H9 (cell line): ENCODE results near the gene EGR4. TPM values are rescaled to one million over a fixed set of nuclear protein-coding genes. Genes with fewer than 3 reads are reported as not detected.
A peak's percentile ranks its signal among the peaks of the same experiment; 100 is the strongest.

Source experiments
- DNase-seq: peaks from one replicate; pipeline ENCODE4 v3.0.0-alpha.2; 2017
- H2AFZ ChIP-seq: one replicate; pipeline ENCODE4 v1.6.1; 2013; ENCODE audit warnings: mild to moderate bottlenecking, low read length, control low read depth, moderate library complexity
- H2AK5ac ChIP-seq: 2 replicates; pipeline ENCODE4 v1.6.1; 2013; ENCODE audit warnings: low read length, control low read depth, mixed read lengths; ENCODE audit not compliant: insufficient read length
- H2BK120ac ChIP-seq: one replicate; pipeline ENCODE4 v1.6.1; 2013; ENCODE audit warnings: low read depth, mild to moderate bottlenecking, low read length, control low read depth, inconsistent platforms; ENCODE audit not compliant: poor library complexity, severe bottlenecking
- H2BK12ac ChIP-seq: 2 replicates; pipeline ENCODE4 v1.6.1; 2013; ENCODE audit warnings: low read length, control low read depth, mixed read lengths, low read depth; ENCODE audit not compliant: insufficient read length
- H2BK15ac ChIP-seq: 2 replicates; pipeline ENCODE4 v1.6.1; 2013; ENCODE audit warnings: low read depth, low read length, control low read depth
- H2BK20ac ChIP-seq: one replicate; pipeline ENCODE4 v1.6.1; 2013; ENCODE audit warnings: low read depth, mild to moderate bottlenecking, low read length, control low read depth, inconsistent platforms; ENCODE audit not compliant: poor library complexity, severe bottlenecking
- H2BK5ac ChIP-seq: 2 replicates; pipeline ENCODE4 v1.6.1; 2013; ENCODE audit warnings: low read length, control low read depth, mixed read lengths; ENCODE audit not compliant: insufficient read length
- H3K14ac ChIP-seq: 2 replicates; pipeline ENCODE4 v1.6.1; 2013; ENCODE audit warnings: low read length, control low read depth; ENCODE audit not compliant: insufficient read depth
- H3K18ac ChIP-seq: 2 replicates; pipeline ENCODE4 v1.6.1; 2013; ENCODE audit warnings: low read depth, mild to moderate bottlenecking, mixed read lengths, low read length, control low read depth; ENCODE audit not compliant: insufficient read length
- H3K23ac ChIP-seq: 2 replicates; pipeline ENCODE4 v1.6.1; 2013; ENCODE audit warnings: low read length, control low read depth, mixed read lengths, low read depth; ENCODE audit not compliant: insufficient read length
- H3K23me2 ChIP-seq: 2 replicates; pipeline ENCODE4 v1.6.1; 2013; ENCODE audit warnings: low read depth, mild to moderate bottlenecking, mixed read lengths, low read length, control low read depth; ENCODE audit not compliant: insufficient read length, poor library complexity, severe bottlenecking
- H3K27ac ChIP-seq: 2 replicates; pipeline ENCODE4 v1.5.1; 2013; ENCODE audit warnings: low read length, control low read depth, mixed read lengths, low read depth; ENCODE audit not compliant: insufficient read length
- H3K27me3 ChIP-seq: 2 replicates; pipeline ENCODE4 v1.6.1; 2013; ENCODE audit warnings: low read length, control low read depth, inconsistent platforms; ENCODE audit not compliant: insufficient read depth
- H3K4ac ChIP-seq: 2 replicates; pipeline ENCODE4 v1.6.1; 2013; ENCODE audit warnings: low read depth, mild to moderate bottlenecking, control low read depth, inconsistent platforms, low read length, moderate library complexity
- H3K4me1 ChIP-seq: 2 replicates; pipeline ENCODE4 v1.6.1; 2013; ENCODE audit warnings: low read length, control low read depth, inconsistent platforms; ENCODE audit not compliant: insufficient read depth
- H3K4me2 ChIP-seq: 2 replicates; pipeline ENCODE4 v1.6.1; 2013; ENCODE audit warnings: low read length, control low read depth, mixed read lengths; ENCODE audit not compliant: insufficient read length, insufficient read depth
- H3K56ac ChIP-seq: 2 replicates; pipeline ENCODE4 v1.6.1; 2013; ENCODE audit warnings: low read depth, mild to moderate bottlenecking, mixed read lengths, low read length, control low read depth; ENCODE audit not compliant: insufficient read length
- H3K79me1 ChIP-seq: 2 replicates; pipeline ENCODE4 v1.6.1; 2013; ENCODE audit warnings: low read depth, mild to moderate bottlenecking, moderate library complexity, low read length, control low read depth, inconsistent platforms; ENCODE audit not compliant: insufficient read depth, poor library complexity, severe bottlenecking
- H3K79me2 ChIP-seq: 2 replicates; pipeline ENCODE4 v1.6.1; 2013; ENCODE audit warnings: low read length, control low read depth, inconsistent platforms; ENCODE audit not compliant: insufficient read depth
- H3K9ac ChIP-seq: 2 replicates; pipeline ENCODE4 v1.6.1; 2013; ENCODE audit warnings: low read length, control low read depth, mixed read lengths; ENCODE audit not compliant: insufficient read length; ENCODE audit errors: extremely low read depth
- H3K9me3 ChIP-seq: one replicate; pipeline ENCODE4 v1.6.1; 2013; ENCODE audit warnings: low read depth, low read length, inconsistent platforms; ENCODE audit not compliant: control insufficient read depth
- H3T11ph ChIP-seq: one replicate; pipeline ENCODE4 v1.6.1; 2013; ENCODE audit warnings: mild to moderate bottlenecking, low read length, control low read depth, inconsistent platforms
- H4K20me1 ChIP-seq: one replicate; pipeline ENCODE4 v1.6.1; 2013; ENCODE audit not compliant: control insufficient read depth, insufficient read length, insufficient read depth
- H4K5ac ChIP-seq: 2 replicates; pipeline ENCODE4 v1.6.1; 2013; ENCODE audit warnings: low read depth, mild to moderate bottlenecking, mixed read lengths, low read length, control low read depth; ENCODE audit not compliant: insufficient read length
- H4K8ac ChIP-seq: replicated peaks from 2 replicates; pipeline ENCODE4 v1.6.1; 2013; ENCODE audit warnings: low read length, control low read depth, mixed read lengths, low read depth; ENCODE audit not compliant: insufficient read length
- H4K91ac ChIP-seq: 2 replicates; pipeline ENCODE4 v1.6.1; 2013; ENCODE audit warnings: low read depth, mild to moderate bottlenecking, moderate library complexity, mixed read lengths, low read length, control low read depth; ENCODE audit not compliant: insufficient read length
- H3K27ac Mint-ChIP-seq, 3 experiments: 2 replicates in 2 of 3; 3 replicates in 1 of 3; pipeline ENCODE4 v1.8.0; 2020 to 2021; ENCODE audit warnings: mixed read lengths in 3 of 3, mild to moderate bottlenecking in 1 of 3, moderate library complexity in 1 of 3
- H3K27me3 Mint-ChIP-seq: 2 replicates; pipeline ENCODE4 v1.8.0; 2021; ENCODE audit warnings: low read depth, mild to moderate bottlenecking, moderate library complexity, mixed read lengths
- H3K36me3 Mint-ChIP-seq, 3 experiments: 2 replicates in 2 of 3; 3 replicates in 1 of 3; pipeline ENCODE4 v1.8.0; 2020 to 2021; ENCODE audit warnings: low read depth in 3 of 3, mixed read lengths in 3 of 3; ENCODE audit not compliant: insufficient read depth in 1 of 3
- H3K4me1 Mint-ChIP-seq, 2 experiments: 2 replicates each; pipeline ENCODE4 v1.8.0; 2020; ENCODE audit warnings: mixed read lengths in 2 of 2
- H3K4me3 Mint-ChIP-seq, 2 experiments: 2 replicates in 1 of 2; 3 replicates in 1 of 2; pipeline ENCODE4 v1.8.0; 2020 to 2021; ENCODE audit warnings: mild to moderate bottlenecking in 2 of 2, mixed read lengths in 2 of 2, moderate library complexity in 1 of 2
- H3K9me3 Mint-ChIP-seq, 2 experiments: 2 replicates in 1 of 2; 3 replicates in 1 of 2; pipeline ENCODE4 v1.8.0; 2020; ENCODE audit warnings: mild to moderate bottlenecking in 2 of 2, mixed read lengths in 2 of 2, moderate library complexity in 1 of 2
- CTCF ChIP-seq: fragments of 200-600 bp; sonication (generic); conservative IDR thresholded peaks from 3 replicates; pipeline ENCODE4 v1.8.0; 2021; ENCODE audit warnings: antibody characterized with exemption, mild to moderate bottlenecking
- WGBS: extraction: QIAGEN DNeasy Blood & Tissue Kit; methylation state at CpG from one replicate; pipeline ENCODE4 v1.1.7; 2013; ENCODE audit warnings: missing lambda C conversion rate, low lambda C conversion rate, mixed read lengths; ENCODE audit not compliant: insufficient read length; ENCODE audit errors: extremely low coverage; 5-methylcytosine and 5-hydroxymethylcytosine counted together
- total RNA-seq: library from RNA; stranded (reverse); gene quantifications from 2 replicates; pipeline ENCODE4 v1.2.1, GENCODE V29; 2021

The EGR4 gene
- total RNA-seq, 1 experiment from 2014 or later: 0.85 TPM

GRCh38 chr2:73295751-73296400, 2.5 kb upstream of the EGR4 start:
- Histone ChIP-seq H2BK12ac (no peak overlapping the region), H3K4ac (no peak overlapping the region), H4K20me1 (no peaks in the 10 kb centered on the region), H3K23ac (no peak overlapping the region), H2BK20ac (no peak overlapping the region), H3T11ph (no peak overlapping the region), H3K18ac (peak overlapping the region; percentile 46), H3K79me2 (no peaks in the 10 kb centered on the region), H3K56ac (no peak overlapping the region), H2BK5ac (no peak overlapping the region), H4K5ac (no peak overlapping the region), H3K27ac (no peak overlapping the region), H3K14ac (no peak overlapping the region), H3K27me3 (peaks cover 31% of the 10 kb centered on the region), H4K91ac (no peak overlapping the region), H3K4me2 (no peak overlapping the region), H2BK120ac (no peak overlapping the region), H3K79me1 (no peaks in the 10 kb centered on the region), H3K4me1 (no peaks in the 10 kb centered on the region), H2AFZ (no peak overlapping the region), H3K9ac (no peak overlapping the region), H2AK5ac (no peak overlapping the region), H4K8ac (no peak overlapping the region), H3K9me3 (no peaks in the 10 kb centered on the region), H3K23me2 (peaks cover 17% of the 10 kb centered on the region), H2BK15ac (no peak overlapping the region)
- peaks cover 5 to 15% of the 10 kb centered on the region in 2 experiments for H3K4me1 Mint-ChIP-seq
- H3K36me3 Mint-ChIP-seq: no peaks in the 10 kb centered on the region
- H3K4me3 Mint-ChIP-seq: no peak overlapping the region
- no CpG with 5 or more reads among the region's 5 CpGs for WGBS
- H3K9me3 Mint-ChIP-seq: no peaks in the 10 kb centered on the region; a peak in 2 of 5 replicates
- peaks cover 87% of the 10 kb centered on the region for H3K27me3 Mint-ChIP-seq
- no peak for TF ChIP-seq CTCF
- DNase-seq: no peak
- no peak overlapping the region for H3K27ac Mint-ChIP-seq
